ENCODE measurements around the gene SLC29A1.

DNA sequence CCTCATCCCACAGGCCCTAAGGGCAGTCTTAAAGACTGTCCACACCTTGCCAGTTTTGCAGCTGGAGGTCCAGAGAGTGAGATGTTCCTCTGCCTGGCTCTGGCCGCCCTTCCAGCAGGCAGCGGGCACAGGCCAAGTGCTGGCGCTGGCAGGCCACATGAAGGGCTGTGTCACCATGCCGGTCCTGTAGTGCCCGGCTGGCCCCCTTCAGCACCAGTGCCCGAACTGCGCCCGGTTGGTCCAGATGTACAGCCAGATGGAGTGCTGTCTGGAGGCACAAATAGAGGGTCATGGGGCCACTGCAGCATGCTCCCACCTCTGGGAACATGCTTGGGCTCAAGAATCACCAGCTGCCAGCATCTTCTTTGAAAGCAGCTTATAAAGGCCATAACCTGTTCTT is 38.2 kb downstream of the SLC29A1 start:
- TF ChIP-seq, protein P1, sequence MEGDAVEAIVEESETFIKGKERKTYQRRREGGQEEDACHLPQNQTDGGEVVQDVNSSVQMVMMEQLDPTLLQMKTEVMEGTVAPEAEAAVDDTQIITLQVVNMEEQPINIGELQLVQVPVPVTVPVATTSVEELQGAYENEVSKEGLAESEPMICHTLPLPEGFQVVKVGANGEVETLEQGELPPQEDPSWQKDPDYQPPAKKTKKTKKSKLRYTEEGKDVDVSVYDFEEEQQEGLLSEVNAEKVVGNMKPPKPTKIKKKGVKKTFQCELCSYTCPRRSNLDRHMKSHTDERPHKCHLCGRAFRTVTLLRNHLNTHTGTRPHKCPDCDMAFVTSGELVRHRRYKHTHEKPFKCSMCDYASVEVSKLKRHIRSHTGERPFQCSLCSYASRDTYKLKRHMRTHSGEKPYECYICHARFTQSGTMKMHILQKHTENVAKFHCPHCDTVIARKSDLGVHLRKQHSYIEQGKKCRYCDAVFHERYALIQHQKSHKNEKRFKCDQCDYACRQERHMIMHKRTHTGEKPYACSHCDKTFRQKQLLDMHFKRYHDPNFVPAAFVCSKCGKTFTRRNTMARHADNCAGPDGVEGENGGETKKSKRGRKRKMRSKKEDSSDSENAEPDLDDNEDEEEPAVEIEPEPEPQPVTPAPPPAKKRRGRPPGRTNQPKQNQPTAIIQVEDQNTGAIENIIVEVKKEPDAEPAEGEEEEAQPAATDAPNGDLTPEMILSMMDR (IDR thresholded peaks at IDR 0.05; ENCODE audit: low read depth, low read length): no peak
- TF ChIP-seq, protein P2, sequence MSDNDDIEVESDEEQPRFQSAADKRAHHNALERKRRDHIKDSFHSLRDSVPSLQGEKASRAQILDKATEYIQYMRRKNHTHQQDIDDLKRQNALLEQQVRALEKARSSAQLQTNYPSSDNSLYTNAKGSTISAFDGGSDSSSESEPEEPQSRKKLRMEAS (IDR thresholded peaks at IDR 0.05; ENCODE audit: low read depth, low read length): no peak
- no peak for TF ChIP-seq MYC (IDR thresholded peaks at IDR 0.05; ENCODE audit: low read depth, low read length)
